HG03095 (cell line): ENCODE data around the gene TUBB1.

Experiments used
- ATAC-seq: cut with Tn5 transposase; IDR thresholded peaks from one replicate; pipeline ENCODE4 v1.9.1; 2021; ENCODE audit warnings: moderate library complexity; ENCODE audit not compliant: unreplicated experiment

The TUBB1 gene

GRCh38 chr20:58989196-58989595, 30.0 kb upstream of the TUBB1 start:
- ATAC-seq = no peak

GRCh38 chr20:58990651-58991445, 28.4 kb upstream of the TUBB1 start:
- ATAC-seq = no peak

- no peak for ATAC-seq
Measured at GRCh38 chr20:58991715-58992114, 27.5 kb upstream of the TUBB1 start.

- no peak for ATAC-seq
Measured at GRCh38 chr20:58992911-58993310, 26.3 kb upstream of the TUBB1 start.

- no peak for ATAC-seq
Measured at GRCh38 chr20:58993332-58994248, 25.6 kb upstream of the TUBB1 start.

- ATAC-seq = no peak
Measured at GRCh38 chr20:58994390-58995159, 24.7 kb upstream of the TUBB1 start.

- no peak for ATAC-seq
Measured at GRCh38 chr20:58995461-58996225, 23.6 kb upstream of the TUBB1 start.

GRCh38 chr20:58996226-58996611, 23.0 kb upstream of the TUBB1 start:
- no peak for ATAC-seq

GRCh38 chr20:58997141-58997770, 22.0 kb upstream of the TUBB1 start:
- ATAC-seq = no peak

- ATAC-seq = no peak
Measured at GRCh38 chr20:58998656-58999055, 20.6 kb upstream of the TUBB1 start.

- ATAC-seq = no peak
Measured at GRCh38 chr20:59000326-59000725, 18.9 kb upstream of the TUBB1 start.

GRCh38 chr20:59001068-59001448, 18.2 kb upstream of the TUBB1 start:
- ATAC-seq = no peak

GRCh38 chr20:59001449-59002171, 17.6 kb upstream of the TUBB1 start:
- no peak for ATAC-seq

GRCh38 chr20:59002388-59002787, 16.8 kb upstream of the TUBB1 start:
- no peak for ATAC-seq

GRCh38 chr20:59002874-59003399, 16.3 kb upstream of the TUBB1 start:
- ATAC-seq = no peak

- no peak for ATAC-seq
Measured at GRCh38 chr20:59003836-59004492, 15.3 kb upstream of the TUBB1 start.

- no peak for ATAC-seq
Measured at GRCh38 chr20:59004493-59004762, 14.8 kb upstream of the TUBB1 start.

GRCh38 chr20:59004763-59005522, 14.3 kb upstream of the TUBB1 start:
- ATAC-seq = peak; percentile 41
